Gastrocnemius medialis (tissue), 4 donors: ENCODE data around the gene CEACAM4. TPM values are rescaled to one million over a fixed set of nuclear protein-coding genes. Genes with fewer than 3 reads are reported as not detected.

Experiments used
- ATAC-seq, 2 donors: fragments of 150-250 bp; one replicate each; pipeline ENCODE4 v1.9.1; 2016
- DNase-seq, 2 donors: peaks; one replicate each; pipeline ENCODE4 v3.0.0-alpha.2; 2019
- H3K27ac ChIP-seq, 4 donors: fragments of 200-600 bp; sonication (generic); 1 replicate in 1 of 4; 2 replicates in 3 of 4; pipeline ENCODE4 v1.5.1; 2016 to 2018; ENCODE audit warnings: mild to moderate bottlenecking in 2 of 4, moderate library complexity in 1 of 4
- H3K27me3 ChIP-seq, 3 donors: fragments of 200-600 bp; sonication (generic) in 2 of 3; 1 replicate in 1 of 3; 2 replicates in 2 of 3; pipeline versions ENCODE4 v1.5.1 to v1.6.0; 2016 to 2019; ENCODE audit warnings: mild to moderate bottlenecking in 1 of 3, moderate library complexity in 1 of 3
- H3K36me3 ChIP-seq, 2 donors: fragments of 200-600 bp; sonication (generic) in 1 of 2; one replicate each; pipeline ENCODE4 v1.5.1; 2017 to 2018
- H3K4me1 ChIP-seq, 2 donors: fragments of 200-600 bp; sonication (generic) in 1 of 2; one replicate each; pipeline ENCODE4 v1.5.1; 2016 to 2017; ENCODE audit warnings: mild to moderate bottlenecking in 2 of 2
- H3K4me3 ChIP-seq, 4 donors: fragments of 200-600 bp; sonication (generic) in 3 of 4; 1 replicate in 1 of 4; 2 replicates in 3 of 4; pipeline ENCODE4 v1.5.1; 2016 to 2019; ENCODE audit warnings: mild to moderate bottlenecking in 2 of 4
- H3K9me3 ChIP-seq, 3 donors: fragments of 200-600 bp; sonication (generic) in 2 of 3; 1 replicate in 1 of 3; 2 replicates in 2 of 3; pipeline ENCODE4 v1.5.1; 2016 to 2019
- POLR2A ChIP-seq, 2 donors: fragments of 450-650 bp; IDR thresholded peaks; one replicate each; pipeline ENCODE4 v1.6.1; 2017; ENCODE audit warnings: antibody characterized with exemption in 2 of 2, mild to moderate bottlenecking in 2 of 2, moderate library complexity in 2 of 2
- in situ Hi-C, 4 donors: fragments of 200-750 bp; cut with MboI; loops; one replicate each; pipeline versions ENCODE4 v1.15.0 to v1.8.0; 2017; ENCODE audit warnings: low sequenced_read_pairs in 4 of 4
- intact Hi-C: fragments of 100-400 bp; cut with DNase I; formaldehyde crosslinking; loops from one replicate; pipeline ENCODE4 v1.15.1; 2023; ENCODE audit warnings: low total_unique reads
- total RNA-seq, 4 donors: library from RNA; depleted of rRNA; stranded (reverse); fragments of >200 nt; gene quantifications; one replicate each; pipeline versions ENCODE4 v1.1.0 to v1.2.3, GENCODE V29; 2016
- TF ChIP-seq, protein P1 (sequence below), 5 experiments: fragments of 450-650 bp in 3 of 5; fragments of 200-600 bp in 2 of 5; sonication (generic) in 2 of 5; IDR thresholded peaks in 4 of 5; conservative IDR thresholded peaks in 1 of 5; 1 replicate in 4 of 5; 2 replicates in 1 of 5; pipeline ENCODE4 v1.5.1; 2016 to 2019; ENCODE audit warnings: antibody characterized with exemption in 5 of 5, mild to moderate bottlenecking in 3 of 5, moderate library complexity in 3 of 5

CEACAM4 gene
- total RNA-seq, 4 donors from 2014 or later: 0.81 to 2.7 TPM; not detected in 2

DNA sequence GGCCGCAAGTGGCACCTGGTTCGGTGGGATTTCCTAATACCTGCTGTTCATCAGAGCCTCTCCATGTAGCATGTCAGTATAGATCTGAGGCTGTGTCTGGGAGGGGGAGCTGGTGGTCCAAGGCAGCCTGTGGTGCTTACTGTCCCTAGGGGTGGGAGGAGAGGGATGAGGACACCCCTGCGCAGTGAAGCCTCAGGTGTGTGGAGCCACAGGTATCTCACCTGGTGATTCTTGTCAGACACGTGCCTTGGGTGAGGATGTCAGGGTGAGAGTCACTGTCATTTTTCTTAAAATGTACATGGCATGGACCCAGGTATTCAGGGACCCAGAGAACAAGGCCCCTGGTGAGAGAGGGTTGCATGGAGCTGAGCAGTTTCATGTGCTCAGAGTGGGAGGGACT, 11.7 kb downstream of the CEACAM4 start:
- DNase-seq (no peak), ATAC-seq (no peak)
- no peaks in the 10 kb centered on the region for H3K36me3 ChIP-seq
- intact Hi-C loops (no loop called here), in situ Hi-C loops (no loop called here)
- no peak overlapping the region for H3K27ac ChIP-seq
- no peak overlapping the region for H3K4me3 ChIP-seq
- TF ChIP-seq, protein P1, sequence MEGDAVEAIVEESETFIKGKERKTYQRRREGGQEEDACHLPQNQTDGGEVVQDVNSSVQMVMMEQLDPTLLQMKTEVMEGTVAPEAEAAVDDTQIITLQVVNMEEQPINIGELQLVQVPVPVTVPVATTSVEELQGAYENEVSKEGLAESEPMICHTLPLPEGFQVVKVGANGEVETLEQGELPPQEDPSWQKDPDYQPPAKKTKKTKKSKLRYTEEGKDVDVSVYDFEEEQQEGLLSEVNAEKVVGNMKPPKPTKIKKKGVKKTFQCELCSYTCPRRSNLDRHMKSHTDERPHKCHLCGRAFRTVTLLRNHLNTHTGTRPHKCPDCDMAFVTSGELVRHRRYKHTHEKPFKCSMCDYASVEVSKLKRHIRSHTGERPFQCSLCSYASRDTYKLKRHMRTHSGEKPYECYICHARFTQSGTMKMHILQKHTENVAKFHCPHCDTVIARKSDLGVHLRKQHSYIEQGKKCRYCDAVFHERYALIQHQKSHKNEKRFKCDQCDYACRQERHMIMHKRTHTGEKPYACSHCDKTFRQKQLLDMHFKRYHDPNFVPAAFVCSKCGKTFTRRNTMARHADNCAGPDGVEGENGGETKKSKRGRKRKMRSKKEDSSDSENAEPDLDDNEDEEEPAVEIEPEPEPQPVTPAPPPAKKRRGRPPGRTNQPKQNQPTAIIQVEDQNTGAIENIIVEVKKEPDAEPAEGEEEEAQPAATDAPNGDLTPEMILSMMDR (IDR thresholded peaks at IDR 0.05 in 4 of 5, conservative IDR thresholded peaks at IDR 0.05 in 1 of 5): no peak
- TF ChIP-seq POLR2A (IDR thresholded peaks at IDR 0.05): no peak
- H3K27me3 ChIP-seq: peaks cover 0 to 3% (median 0%) of the 10 kb centered on the region in 3 donors
- no peaks in the 10 kb centered on the region for H3K9me3 ChIP-seq
- no peaks in the 10 kb centered on the region for H3K4me1 ChIP-seq

DNA sequence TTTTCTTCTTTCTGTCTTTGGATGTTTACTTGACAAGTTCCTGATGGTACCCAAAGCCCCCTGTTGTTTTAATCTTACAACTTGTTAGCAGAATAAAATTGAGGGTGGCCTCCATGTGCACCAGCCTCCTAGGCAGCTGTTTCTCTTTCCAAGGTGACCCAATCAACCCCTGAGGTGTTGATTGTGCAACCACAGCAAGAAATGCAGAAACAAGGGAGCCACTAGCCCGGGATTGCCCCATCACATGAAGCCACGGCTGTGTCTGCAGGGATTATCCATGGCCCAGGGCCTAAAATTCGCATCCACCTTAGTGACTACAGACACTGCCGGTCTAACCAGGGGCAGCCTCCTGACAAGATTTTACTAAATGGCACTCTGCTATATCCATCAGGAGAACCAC, 14.4 kb downstream of the CEACAM4 start:
- in situ Hi-C loops: no loop called here
- no peak for TF ChIP-seq POLR2A (IDR thresholded peaks at IDR 0.05)
- TF ChIP-seq, protein P1 (IDR thresholded peaks at IDR 0.05 in 4 of 5, conservative IDR thresholded peaks at IDR 0.05 in 1 of 5): no peak
- no peak for DNase-seq
- intact Hi-C loops: no loop called here
- H3K27me3 ChIP-seq: peaks cover 0 to 3% (median 0%) of the 10 kb centered on the region in 3 donors
- ATAC-seq: no peak
- no peak overlapping the region for H3K4me3 ChIP-seq
- no peaks in the 10 kb centered on the region for H3K4me1 ChIP-seq
- no peaks in the 10 kb centered on the region for H3K36me3 ChIP-seq
- no peak overlapping the region for H3K27ac ChIP-seq
- no peaks in the 10 kb centered on the region for H3K9me3 ChIP-seq

DNA sequence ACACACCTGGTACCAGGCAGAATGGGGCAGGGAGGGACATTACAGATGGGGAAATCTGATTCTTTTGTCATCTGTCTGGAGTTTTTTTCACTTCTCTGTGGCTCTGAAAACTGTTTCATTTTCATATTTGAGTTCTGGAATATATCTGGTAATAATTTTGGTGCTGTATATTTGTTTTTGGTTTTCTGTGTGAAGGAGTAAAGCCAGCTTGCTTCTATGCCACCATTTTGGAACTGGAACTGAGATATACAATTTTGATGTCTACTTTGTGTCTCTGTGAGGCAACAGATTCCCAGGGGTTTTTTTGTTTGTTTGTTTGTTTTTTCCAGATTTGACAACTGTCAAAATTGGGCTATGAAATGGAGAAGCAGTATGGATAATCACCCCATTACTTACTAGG, 16.1 kb downstream of the CEACAM4 start:
- H3K9me3 ChIP-seq: no peaks in the 10 kb centered on the region
- no peak overlapping the region for H3K27ac ChIP-seq
- intact Hi-C loops (no loop called here), in situ Hi-C loops (no loop called here)
- H3K4me1 ChIP-seq: no peaks in the 10 kb centered on the region
- peaks cover 0 to 3% (median 0%) of the 10 kb centered on the region in 3 donors for H3K27me3 ChIP-seq
- TF ChIP-seq, protein P1 (IDR thresholded peaks at IDR 0.05 in 4 of 5, conservative IDR thresholded peaks at IDR 0.05 in 1 of 5): no peak
- TF ChIP-seq POLR2A (IDR thresholded peaks at IDR 0.05): no peak
- ATAC-seq (no peak), DNase-seq (no peak)
- no peak overlapping the region for H3K4me3 ChIP-seq
- H3K36me3 ChIP-seq: no peaks in the 10 kb centered on the region

DNA sequence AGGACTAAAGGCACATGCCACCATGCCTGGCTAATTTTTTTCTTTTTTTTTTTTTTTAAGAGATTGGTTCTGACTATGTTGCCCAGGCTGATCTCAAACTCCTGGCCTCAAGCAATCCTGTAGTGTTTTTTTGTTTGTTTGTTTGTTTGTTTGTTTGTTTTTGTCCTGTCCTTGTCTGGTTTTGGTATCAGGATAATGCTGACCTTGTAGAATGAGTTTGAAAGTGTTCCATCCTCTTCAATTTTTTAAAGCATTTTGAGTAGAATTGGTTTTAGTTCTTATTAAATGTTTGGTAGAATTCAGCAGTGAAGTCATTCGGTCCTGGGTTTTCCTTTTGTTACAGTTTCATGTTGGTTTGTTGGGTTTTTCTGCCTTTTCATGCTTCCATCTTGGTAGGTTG, 19.2 kb downstream of the CEACAM4 start:
- intact Hi-C loops: no loop called here
- Histone ChIP-seq H3K4me3 (no peak overlapping the region), H3K9me3 (no peaks in the 10 kb centered on the region), H3K4me1 (no peaks in the 10 kb centered on the region), H3K27me3 (peaks cover 0 to 3% (median 0%) of the 10 kb centered on the region in 3 donors), H3K27ac (no peak overlapping the region), H3K36me3 (no peaks in the 10 kb centered on the region)
- DNase-seq (no peak), ATAC-seq (no peak)
- TF ChIP-seq POLR2A (IDR thresholded peaks at IDR 0.05): no peak
- TF ChIP-seq, protein P1 (IDR thresholded peaks at IDR 0.05 in 4 of 5, conservative IDR thresholded peaks at IDR 0.05 in 1 of 5): no peak
- in situ Hi-C loops: no loop called here

DNA sequence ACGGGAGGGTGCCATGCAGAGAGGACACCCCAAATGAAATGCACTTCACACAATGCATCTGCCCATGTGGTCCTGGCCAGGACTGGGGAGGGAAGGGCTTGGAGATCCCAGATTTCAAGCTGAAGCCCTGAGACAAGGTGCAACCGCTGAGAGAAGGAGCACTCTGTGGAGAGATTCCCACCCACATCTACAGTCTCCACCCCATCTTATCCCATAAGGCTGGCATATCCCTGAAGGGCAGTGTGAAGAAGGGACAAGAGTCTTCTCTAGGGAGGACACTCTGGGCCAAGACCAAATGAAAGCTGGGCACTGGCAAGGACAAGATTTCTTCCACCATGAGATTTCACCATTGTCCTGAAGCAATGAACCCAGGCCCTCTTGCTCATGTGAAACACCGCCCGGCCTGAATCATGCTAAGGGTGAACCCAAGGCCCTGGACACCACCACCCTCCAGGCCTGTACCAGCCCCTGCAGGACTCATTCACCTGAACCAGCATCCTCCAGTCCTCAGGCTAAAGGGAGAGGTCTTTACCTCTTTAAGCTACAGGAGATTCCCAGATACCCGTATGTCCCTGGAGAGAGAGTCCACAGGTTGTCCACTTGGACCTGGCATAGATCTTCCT, 20.5 kb downstream of the CEACAM4 start:
- Histone ChIP-seq H3K4me3 (no peak overlapping the region), H3K36me3 (no peaks in the 10 kb centered on the region), H3K4me1 (no peaks in the 10 kb centered on the region), H3K27ac (no peak overlapping the region), H3K27me3 (no peaks in the 10 kb centered on the region), H3K9me3 (no peaks in the 10 kb centered on the region)
- in situ Hi-C loops (no loop called here), intact Hi-C loops (no loop called here)
- no peak for TF ChIP-seq POLR2A (IDR thresholded peaks at IDR 0.05)
- TF ChIP-seq, protein P1 (IDR thresholded peaks at IDR 0.05 in 4 of 5, conservative IDR thresholded peaks at IDR 0.05 in 1 of 5): no peak
- no peak for DNase-seq
- no peak for ATAC-seq
